ENCODE results near the gene DPRX.

The DPRX gene

GRCh38 chr19:53631949-53632407 is at the start of gene DPRX:
Gene DPRX, plus strand, starts transcription at chr19:53631999. Its CDS starts 108 bp downstream, at chr19:53632107.
- no peak for DNase-seq

GRCh38 chr19:53583181-53583580 is 48.6 kb upstream of the DPRX start:
- DNase-seq: no peak

GRCh38 chr19:53586277-53586691 is 45.5 kb upstream of the DPRX start:
- DNase-seq: no peak

DNA sequence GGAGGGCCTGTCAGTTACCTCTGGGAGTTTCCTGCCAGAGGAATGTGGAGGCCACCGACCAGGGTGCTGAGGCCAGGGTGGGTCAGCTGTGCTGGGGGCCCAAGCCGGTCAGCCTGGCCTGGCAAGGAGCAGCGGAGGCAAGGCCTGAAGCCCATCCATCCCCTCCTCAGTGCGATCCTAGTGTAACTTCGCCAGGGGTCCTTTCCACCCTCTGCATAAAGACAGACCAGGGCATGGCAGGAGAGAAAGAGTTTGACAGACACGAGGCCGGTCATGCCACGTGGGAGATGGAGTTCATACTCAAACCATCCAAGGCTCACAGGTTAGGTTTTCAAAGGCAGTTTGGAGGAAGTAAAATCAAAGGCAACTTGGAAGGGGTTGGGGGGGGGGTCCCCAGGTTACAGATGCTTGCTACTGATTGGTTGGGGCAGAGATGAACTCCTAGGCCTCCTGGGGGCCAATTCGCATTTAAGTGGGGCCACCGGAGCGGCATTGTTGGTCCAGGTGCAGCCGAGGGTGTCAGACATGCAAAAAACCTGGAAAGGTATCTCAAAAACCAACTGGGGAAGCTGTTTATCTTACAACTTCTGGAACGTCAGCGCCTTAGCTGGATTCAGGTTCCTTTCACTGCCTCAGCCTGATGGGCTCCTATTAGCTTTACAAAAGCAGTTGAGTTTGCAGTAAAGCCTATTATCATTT is 36.8 kb upstream of the DPRX start:
- no peak for DNase-seq

DNA sequence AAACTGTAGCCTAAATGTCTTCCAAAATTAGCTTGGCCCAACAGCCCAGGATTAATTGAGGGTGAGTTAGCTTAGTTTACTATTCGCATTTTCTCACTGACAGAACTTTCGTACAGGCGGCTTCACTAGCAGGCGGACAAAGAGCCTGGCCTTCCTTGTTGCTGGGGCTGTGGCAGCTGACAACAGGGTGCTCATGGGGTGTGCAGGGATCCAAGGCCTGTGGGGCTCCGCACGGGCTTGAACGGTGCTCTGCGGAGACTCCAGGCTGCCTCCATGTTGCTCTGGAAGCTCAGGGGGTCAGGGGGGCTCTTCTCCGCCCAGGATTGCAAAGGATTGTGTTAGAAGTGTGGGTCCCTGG is 36.3 kb upstream of the DPRX start:
- DNase-seq: no peak

DNA sequence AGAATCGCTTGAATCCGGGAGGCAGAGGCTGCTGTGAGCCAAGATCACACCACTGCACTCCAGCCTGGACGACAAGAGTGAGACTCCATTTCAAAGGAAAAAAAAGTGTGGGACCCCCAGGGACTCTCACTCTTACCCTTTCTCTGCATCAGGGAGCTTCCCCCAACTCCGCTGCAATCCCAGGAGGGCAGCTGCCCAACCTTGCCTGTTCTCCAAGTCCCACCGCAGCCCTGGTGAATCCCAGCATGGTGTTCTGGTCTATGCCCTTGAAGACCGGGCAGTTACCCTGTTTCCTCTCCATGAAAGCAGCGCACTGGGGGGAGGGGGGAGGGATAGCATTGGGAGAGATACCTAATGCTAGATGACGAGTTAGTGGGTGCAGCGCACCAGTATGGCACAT is 35.7 kb upstream of the DPRX start:
- no peak for DNase-seq

DNA sequence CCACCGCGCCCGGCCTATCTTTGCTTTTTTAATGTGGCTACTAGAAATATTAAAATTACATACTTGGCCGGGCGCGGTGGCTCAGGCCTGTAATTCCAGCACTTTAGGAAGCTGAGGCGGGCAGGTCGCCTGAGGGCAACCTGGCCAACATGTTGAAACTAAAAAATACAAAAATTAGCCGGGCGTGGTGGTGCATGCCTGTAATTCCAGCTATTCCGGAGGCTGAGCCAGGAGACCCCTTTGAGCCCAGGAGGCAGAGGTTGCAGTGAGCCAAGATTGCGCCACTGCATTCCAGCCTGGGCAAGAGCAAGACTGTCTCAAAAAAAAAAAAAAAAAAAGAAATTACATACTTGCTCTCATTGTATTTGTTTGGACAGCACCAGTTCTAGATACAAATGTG is 34.8 kb upstream of the DPRX start:
- no peak for DNase-seq

- no peak for DNase-seq
These were observed 33.4 kb upstream of the DPRX start for GRCh38 chr19:53598361-53598760.

DNA sequence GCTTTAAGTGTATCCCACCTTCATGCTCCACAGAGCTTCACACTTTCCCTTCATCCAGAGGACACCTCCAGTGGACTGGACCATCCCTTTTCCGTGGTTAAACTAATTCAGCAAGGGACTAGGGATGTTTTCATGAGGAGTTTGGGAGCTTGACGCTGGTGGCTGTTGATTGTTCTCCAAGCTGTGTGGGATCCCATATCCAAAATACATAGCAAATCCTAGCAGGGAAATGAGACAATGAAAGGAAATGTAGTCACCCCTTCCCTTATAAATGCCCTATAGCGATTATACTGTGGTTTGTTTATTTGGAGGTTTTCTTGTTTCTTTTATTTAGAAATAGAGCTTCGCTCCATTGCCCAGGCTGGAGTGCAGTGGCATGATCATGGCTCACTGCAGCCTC is 31.6 kb upstream of the DPRX start:
- DNase-seq: no peak

- DNase-seq: no peak
These were observed 25.8 kb upstream of the DPRX start for GRCh38 chr19:53606031-53606430.

- no peak for DNase-seq
These were observed 23.4 kb upstream of the DPRX start for GRCh38 chr19:53608381-53608780.

GRCh38 chr19:53612762-53613526 is 18.9 kb upstream of the DPRX start:
- DNase-seq: no peak

DNA sequence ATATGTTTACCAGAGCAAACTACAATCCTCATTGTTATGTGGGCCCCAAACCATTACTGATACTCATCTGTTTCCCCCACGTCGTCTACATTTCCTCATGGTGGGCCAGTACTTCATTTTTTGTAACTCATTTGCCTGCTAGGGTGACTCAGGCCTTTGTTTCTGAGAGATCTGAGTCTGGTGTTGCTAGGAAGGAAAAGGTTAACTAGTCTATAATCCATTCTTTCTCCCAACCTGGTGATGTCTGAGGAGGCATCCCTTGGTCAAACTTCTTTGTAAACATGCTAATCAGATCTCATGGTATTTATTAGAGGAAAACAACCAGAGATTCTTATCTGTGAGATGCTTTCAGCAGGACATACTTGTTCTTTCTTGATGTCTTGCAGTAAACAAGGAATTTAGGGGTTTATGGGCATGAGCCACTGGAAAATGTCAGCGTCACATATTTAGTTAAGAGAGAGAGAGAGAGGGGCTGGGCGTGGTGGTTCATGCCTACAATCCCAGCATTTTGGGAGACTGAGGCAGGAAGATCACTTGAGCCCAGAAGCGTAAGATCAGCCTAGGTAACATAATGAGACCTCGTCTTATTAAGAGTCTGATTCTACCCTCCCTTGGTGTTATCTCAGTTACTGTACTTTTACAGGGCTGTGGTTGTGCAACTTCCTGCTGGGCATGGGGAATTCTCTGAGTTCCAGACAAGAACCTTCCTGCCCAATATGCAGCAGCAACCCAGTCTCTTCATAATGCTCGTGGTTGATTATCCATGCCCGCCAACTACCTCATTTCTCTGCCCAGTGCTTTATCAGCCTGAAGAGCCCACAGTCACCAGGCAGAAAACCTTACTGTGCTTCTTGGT is 9.7 kb upstream of the DPRX start:
- peak; percentile 4 for DNase-seq

DNA sequence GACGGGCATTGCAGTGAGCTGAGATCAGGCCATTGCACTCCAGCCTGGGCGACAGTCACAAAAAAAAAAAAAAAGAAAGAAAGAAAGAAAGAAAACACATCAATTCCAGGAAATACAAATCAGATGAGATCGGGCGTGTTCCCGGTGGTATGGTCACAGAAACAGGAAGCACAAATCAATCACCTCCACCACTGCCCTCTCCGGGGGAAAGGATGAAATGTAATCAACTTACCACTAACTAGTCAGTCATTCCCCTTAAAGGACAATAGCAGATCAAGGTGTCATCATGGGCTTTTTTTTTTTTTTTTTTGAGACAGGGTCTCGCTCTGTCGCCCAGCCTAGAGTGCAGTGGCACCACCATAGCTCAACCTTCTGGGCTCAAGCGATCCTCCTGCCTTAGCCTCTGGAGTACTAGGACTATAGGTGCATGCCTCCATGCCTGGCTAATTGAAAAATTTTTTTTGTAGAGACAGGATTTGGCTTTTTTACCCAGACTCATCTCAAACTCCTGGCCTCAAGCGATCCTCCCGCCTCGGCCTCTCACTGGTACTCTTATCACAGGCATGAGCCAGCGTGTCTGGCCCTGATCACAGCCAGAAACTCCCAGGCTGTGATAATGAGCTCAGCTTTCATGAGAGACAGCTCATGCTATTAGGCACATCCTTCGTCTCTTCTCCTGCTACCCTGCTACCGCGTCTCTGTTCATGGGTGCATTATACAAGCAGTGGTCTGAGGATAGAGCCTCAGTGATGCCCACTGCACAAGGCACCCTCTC is 6.8 kb upstream of the DPRX start:
- DNase-seq: no peak

DNA sequence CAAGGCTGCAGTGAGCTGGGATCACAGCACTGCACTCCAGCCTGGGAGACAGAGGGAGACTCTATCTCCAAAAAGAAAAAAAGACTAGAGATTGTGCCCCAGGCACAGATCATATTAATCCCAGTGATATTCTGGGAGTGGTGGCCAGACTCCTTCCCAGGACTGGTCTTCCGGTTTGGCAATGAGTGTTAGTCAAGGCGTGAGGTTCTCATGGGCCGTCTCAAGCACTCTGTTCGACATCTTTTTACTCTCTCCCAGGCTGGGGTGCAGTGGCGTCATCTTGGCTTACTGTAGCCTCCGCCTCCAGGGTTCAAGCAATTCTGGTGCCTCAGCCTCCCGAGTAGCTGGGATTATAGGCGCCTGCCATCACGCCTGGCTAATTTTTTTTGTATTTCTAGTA is 5.3 kb upstream of the DPRX start:
- no peak for DNase-seq

- DNase-seq: no peak
These were observed 4.8 kb upstream of the DPRX start for GRCh38 chr19:53626976-53627375.

GRCh38 chr19:53634768-53635167 is 3.0 kb downstream of the DPRX start:
- DNase-seq: no peak

GRCh38 chr19:53639471-53639870 is 7.7 kb downstream of the DPRX start:
- DNase-seq: no peak

DNA sequence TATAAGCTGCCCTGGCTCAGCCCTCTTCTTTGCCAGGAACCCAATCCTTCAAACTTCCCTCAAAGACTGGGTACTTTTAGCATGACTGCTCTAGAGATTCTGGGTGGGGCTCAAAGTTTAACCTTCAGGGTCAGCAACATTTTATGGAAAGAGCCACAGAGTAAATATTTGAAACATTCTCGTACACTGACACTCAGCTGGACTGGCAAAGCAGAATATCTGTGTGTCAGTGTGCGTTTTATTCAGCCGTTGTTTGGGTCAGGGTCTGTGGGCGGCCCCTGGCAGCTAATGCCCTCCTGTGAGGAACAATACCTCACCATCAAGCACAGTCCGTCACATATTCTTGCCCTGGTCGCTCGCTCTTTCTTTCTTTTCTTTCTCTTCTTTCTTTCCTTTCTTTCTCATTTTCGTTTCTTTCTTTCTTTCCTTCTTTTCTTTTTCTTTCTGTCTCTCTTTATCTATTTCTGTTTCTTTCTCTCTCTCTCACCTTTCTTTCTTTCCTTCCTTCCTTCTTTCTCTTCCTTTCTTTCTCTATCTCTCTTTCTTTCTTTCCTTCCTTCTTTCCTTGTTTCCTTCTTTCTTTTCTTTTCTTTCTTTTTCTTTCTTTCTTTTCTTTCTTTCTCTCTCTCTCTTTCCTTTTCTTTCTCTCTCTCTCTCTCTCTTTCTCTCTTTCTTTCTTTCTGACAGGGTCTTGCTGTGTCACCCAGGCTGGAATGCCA is 10.7 kb downstream of the DPRX start:
- no peak for DNase-seq

GRCh38 chr19:53644061-53644816 is 12.4 kb downstream of the DPRX start:
- no peak for DNase-seq

DNA sequence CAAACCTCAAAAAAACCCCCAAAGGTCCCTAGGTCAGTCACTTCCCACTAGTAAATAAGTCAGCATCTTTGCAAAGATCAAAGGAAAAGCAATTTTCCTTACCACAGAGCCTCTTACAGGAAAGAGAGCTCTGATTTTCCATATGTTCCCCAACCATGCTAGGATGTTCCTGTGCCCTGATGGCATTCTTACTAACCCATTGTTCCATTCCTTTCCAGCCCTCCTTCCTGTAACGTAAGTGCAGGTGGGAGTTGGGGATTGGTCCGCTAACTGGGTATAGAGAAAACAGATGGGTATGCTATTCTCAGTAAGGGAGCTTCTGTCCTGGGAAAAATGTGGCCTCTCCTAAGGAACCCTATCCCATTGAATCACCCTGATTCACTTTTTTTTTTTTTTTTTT is 14.3 kb downstream of the DPRX start:
- no peak for DNase-seq

Measured in suppressor macrophage treated with lipopolysaccharide for 4 hours (primary cell).